ENCODE results near the gene CCDC172.

The CCDC172 gene

GRCh38 chr10:116324227-116324950, at the start of gene CCDC172:
Gene CCDC172, plus strand, starts transcription at chr10:116324448. Its CDS starts 564 bp downstream, at chr10:116325012.
- no peak for DNase-seq (ENCODE audit: low spot score)

GRCh38 chr10:116276981-116277380, 47.3 kb upstream of the CCDC172 start:
- no peak for DNase-seq (ENCODE audit: low spot score)

GRCh38 chr10:116278846-116279245, 45.4 kb upstream of the CCDC172 start:
- no peak for DNase-seq (ENCODE audit: low spot score)

GRCh38 chr10:116281775-116282174, 42.5 kb upstream of the CCDC172 start:
- DNase-seq (ENCODE audit: low spot score), result no peak

GRCh38 chr10:116286626-116287200, 37.5 kb upstream of the CCDC172 start:
- no peak for DNase-seq (ENCODE audit: low spot score)

GRCh38 chr10:116287906-116288501, 36.2 kb upstream of the CCDC172 start:
- peak; percentile 43 for DNase-seq (ENCODE audit: low spot score)

- DNase-seq (ENCODE audit: low spot score), result no peak
Measured at GRCh38 chr10:116289652-116290051, 34.6 kb upstream of the CCDC172 start.

- no peak for DNase-seq (ENCODE audit: low spot score)
Measured at GRCh38 chr10:116292493-116292892, 31.8 kb upstream of the CCDC172 start.

GRCh38 chr10:116296291-116296721, 27.9 kb upstream of the CCDC172 start:
- DNase-seq (ENCODE audit: low spot score), result no peak

- DNase-seq (ENCODE audit: low spot score), result no peak
Measured at GRCh38 chr10:116298586-116298985, 25.7 kb upstream of the CCDC172 start.

- no peak for DNase-seq (ENCODE audit: low spot score)
Measured at GRCh38 chr10:116300542-116300941, 23.7 kb upstream of the CCDC172 start.

- no peak for DNase-seq (ENCODE audit: low spot score)
Measured at GRCh38 chr10:116304923-116305322, 19.3 kb upstream of the CCDC172 start.

GRCh38 chr10:116306847-116307246, 17.4 kb upstream of the CCDC172 start:
- DNase-seq (ENCODE audit: low spot score), result no peak

GRCh38 chr10:116307455-116307854, 16.8 kb upstream of the CCDC172 start:
- no peak for DNase-seq (ENCODE audit: low spot score)

GRCh38 chr10:116311016-116311415, 13.2 kb upstream of the CCDC172 start:
- DNase-seq (ENCODE audit: low spot score), result no peak

GRCh38 chr10:116311706-116312490, 12.3 kb upstream of the CCDC172 start:
- no peak for DNase-seq (ENCODE audit: low spot score)

- DNase-seq (ENCODE audit: low spot score), result no peak
Measured at GRCh38 chr10:116312548-116312947, 11.7 kb upstream of the CCDC172 start.

GRCh38 chr10:116316503-116316902, 7.7 kb upstream of the CCDC172 start:
- no peak for DNase-seq (ENCODE audit: low spot score)

- no peak for DNase-seq (ENCODE audit: low spot score)
Measured at GRCh38 chr10:116324951-116325635, 845 bp downstream of the CCDC172 start.

GRCh38 chr10:116325987-116326386, 1.7 kb downstream of the CCDC172 start:
- no peak for DNase-seq (ENCODE audit: low spot score)

- DNase-seq (ENCODE audit: low spot score), result no peak
Measured at GRCh38 chr10:116329153-116329552, 4.9 kb downstream of the CCDC172 start.

- DNase-seq (ENCODE audit: low spot score), result no peak
Measured at GRCh38 chr10:116331815-116332214, 7.6 kb downstream of the CCDC172 start.
